HUES6 (cell line): Measurements from ENCODE around the gene FAM72A.
"Not testable (repeated sequence)": the region's sequence is repeated elsewhere in the genome, so short reads cannot be mapped to it uniquely, and the experiment has no call there.

Experiments
- H3K27ac ChIP-seq: 2 replicates; pipeline ENCODE4 v1.7.0; 2013; ENCODE audit warnings: low read depth, mild to moderate bottlenecking, low read length, inconsistent platforms
- H3K27me3 ChIP-seq: 2 replicates; pipeline ENCODE4 v1.6.1; 2013; ENCODE audit warnings: low read length; ENCODE audit not compliant: control insufficient read depth, insufficient read depth
- H3K36me3 ChIP-seq: 2 replicates; pipeline ENCODE4 v1.6.1; 2013; ENCODE audit warnings: low read length; ENCODE audit not compliant: control insufficient read depth, insufficient read depth
- H3K4me1 ChIP-seq: 2 replicates; pipeline ENCODE4 v1.6.1; 2013; ENCODE audit warnings: low read length; ENCODE audit not compliant: control insufficient read depth, insufficient read depth
- H3K4me3 ChIP-seq: 2 replicates; pipeline ENCODE4 v1.5.1; 2013; ENCODE audit warnings: low read depth, low read length
- H3K9ac ChIP-seq: one replicate; pipeline ENCODE4 v1.6.1; 2013; ENCODE audit warnings: mild to moderate bottlenecking, low read length
- H3K9me3 ChIP-seq: 2 replicates; pipeline ENCODE4 v1.6.1; 2013; ENCODE audit warnings: low read depth, low read length; ENCODE audit not compliant: control insufficient read depth, insufficient read depth

The FAM72A gene

DNA sequence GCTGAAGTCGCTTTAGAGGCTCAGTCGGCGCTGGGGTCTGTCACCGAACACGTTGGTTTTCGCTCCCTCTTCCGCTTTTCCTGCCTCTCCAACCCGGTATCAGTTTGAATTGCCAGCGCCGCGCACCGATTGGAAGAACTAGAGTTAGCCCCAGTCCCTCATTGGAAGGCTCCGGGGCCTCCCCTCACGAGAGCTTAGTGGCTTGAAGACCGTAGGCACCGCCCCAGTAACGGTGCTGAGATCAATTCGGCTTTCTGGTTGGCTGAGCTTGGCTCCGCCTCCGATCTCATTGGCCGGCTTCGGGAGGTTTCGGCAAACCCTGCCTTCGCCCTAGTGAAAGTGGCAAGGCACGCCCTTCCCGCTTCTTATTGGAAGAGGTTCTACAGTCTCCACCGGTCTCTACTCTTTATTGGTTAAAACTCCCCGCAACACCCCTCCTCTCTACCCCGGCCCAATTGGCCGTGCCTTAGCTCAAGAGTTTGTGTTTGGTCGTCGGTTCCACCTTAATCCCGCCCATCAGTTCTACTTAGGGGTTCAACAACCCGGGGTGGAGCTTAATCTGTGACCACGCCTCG lies at the start of gene FAM72A:
FAM72A (minus strand) TSS at position 51 of the 575 bp plus-strand sequence. CDS start 814 bp downstream, outside the sequence.
- Histone ChIP-seq H3K9ac (peak within 1 kb of the TSS; percentile 44), H3K4me3 (peak within 1 kb of the TSS; percentile 61)
- H3K27ac ChIP-seq, H3K4me1 ChIP-seq, H3K9me3 ChIP-seq, H3K27me3 ChIP-seq, H3K36me3 ChIP-seq: not testable (repeated sequence)

DNA sequence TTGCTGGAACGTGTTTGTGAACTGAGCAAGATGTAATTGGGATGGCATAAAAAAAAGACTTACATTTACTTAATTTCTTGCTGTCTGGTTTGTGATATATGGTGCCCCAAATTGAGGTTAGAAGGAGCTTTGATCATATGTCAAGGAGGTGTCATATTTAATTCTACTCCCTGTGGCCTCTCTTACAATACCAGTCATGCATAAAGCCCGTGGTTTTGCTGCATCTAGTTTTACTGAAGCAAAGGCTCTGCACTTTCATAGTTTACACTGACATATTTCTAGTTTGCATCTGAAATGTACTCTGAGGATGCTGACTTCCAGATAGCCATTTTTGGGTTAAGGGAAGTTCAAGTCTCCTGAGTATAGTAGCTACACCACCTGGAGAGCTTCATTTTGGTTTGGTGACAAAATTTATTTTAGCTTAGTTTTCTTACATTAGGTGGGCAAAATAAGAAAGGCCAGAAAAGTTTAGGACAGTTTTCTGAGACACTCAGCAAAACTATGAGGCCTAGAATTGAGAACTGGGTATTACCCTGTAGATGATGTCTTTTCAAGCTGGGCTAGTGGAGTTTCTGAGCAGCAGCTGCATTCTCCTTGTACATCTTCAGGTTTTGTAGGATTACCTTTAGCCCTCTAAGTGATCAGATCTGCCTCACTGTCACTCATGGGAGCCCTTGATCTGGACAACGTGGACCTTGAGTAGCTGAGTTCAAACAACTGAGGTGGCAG lies 48.5 kb upstream of the FAM72A start:
- not testable (repeated sequence) for H3K9me3 ChIP-seq, H3K4me1 ChIP-seq, H3K4me3 ChIP-seq, H3K27ac ChIP-seq, H3K27me3 ChIP-seq, H3K36me3 ChIP-seq, H3K9ac ChIP-seq

DNA sequence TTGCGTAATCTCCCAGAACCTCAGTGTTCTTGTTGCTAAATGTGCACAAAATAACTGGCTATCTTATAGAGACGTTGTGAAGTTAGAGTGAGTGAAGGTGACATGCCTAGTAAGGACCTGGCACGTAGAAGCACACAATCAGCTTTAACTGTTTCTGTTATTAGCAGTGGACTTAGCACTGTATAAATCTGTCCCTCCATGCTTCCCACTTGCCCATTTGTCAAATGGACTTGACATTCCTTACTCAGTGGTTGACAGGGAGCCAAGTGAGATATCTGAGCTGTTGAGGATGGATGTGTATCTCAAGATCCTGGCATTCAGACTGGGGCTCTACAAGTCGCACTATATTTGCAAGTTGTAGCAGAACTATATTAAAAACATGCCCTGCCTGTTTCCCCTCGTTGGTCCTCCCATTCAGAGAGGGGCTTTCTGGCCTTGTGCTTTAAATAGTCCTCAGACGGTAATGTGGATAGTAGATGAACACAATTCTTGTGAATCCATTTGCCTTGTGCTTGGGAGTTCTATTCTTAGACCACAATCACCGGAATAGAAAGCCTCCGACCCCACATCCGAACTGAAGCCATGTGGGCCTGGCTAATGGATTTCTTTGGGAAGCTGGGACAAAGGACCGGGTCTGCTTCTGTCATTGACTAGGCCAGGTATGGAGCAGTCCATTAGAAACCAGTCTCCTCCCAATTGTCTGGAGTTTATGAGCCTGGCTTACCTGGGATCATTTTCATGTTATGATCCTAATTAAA lies 43.7 kb upstream of the FAM72A start:
- H3K27ac ChIP-seq = not testable (repeated sequence)

DNA sequence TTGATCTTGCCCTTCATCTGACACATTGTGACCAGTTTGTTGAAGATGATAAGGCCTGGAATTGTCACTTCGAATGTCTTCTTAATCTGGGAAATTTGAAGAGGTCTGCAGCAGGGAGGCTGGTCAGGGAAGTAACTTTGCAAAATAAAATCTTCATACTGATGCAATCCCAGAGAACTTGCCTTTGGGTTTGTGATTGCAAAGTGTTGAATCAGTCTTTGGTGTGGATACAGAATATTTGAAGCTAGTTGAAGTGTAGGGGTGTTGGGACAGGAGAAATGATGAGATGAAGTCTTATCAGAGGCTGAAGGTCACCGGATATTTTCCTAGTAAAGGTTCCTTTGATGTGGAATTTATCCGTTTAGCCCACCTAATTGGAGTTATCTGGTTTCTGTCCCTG lies 42.8 kb upstream of the FAM72A start:
- not testable (repeated sequence) for H3K27me3 ChIP-seq, H3K27ac ChIP-seq, H3K4me1 ChIP-seq, H3K4me3 ChIP-seq, H3K36me3 ChIP-seq, H3K9ac ChIP-seq, H3K9me3 ChIP-seq

More for the DNA sequence above, 43.7 kb upstream of the FAM72A start:
- not testable (repeated sequence) for H3K9me3 ChIP-seq, H3K4me3 ChIP-seq, H3K4me1 ChIP-seq, H3K9ac ChIP-seq, H3K27me3 ChIP-seq, H3K36me3 ChIP-seq

DNA sequence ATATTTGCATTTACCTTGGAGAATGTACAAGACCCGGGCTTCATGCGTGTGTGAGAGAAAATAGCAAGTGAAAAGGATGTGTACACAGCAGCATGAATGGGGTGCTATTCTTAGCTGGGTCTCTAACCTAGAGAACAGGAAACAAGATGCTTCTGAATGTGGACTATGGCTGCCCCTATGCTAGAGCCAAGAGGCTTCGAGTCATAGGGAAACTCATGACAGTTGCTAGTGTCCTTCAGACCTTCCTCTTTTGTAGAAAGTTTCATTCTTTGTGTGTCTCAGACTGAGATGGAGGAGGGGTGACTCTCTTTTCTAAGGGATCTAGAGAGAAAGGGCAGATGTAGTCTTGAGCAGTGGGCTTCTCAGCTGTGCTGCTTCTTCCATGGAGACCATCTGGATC lies 40.7 kb upstream of the FAM72A start:
- H3K36me3 ChIP-seq, H3K27me3 ChIP-seq, H3K4me3 ChIP-seq, H3K9me3 ChIP-seq, H3K27ac ChIP-seq, H3K4me1 ChIP-seq, H3K9ac ChIP-seq: not testable (repeated sequence)

DNA sequence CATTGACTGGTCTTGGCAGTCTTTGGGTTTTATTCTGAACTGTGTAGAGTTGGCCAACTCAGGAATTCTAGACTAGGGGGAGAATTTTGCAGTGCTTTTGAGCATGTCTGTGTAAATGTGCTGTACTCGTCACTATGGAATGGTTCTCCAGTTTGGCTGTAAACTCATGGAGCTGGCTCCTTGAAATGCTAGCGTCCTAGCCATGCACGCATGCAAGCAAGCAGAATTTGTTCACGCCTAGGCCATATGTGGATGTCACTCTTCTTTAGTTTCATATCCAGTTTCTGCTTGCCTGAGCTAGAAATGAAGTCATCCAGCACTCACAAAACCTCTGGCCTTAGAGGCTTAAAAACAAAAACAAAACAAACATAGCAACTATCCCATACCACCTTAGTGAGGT lies 37.6 kb upstream of the FAM72A start:
- H3K4me3 ChIP-seq, H3K9me3 ChIP-seq, H3K4me1 ChIP-seq, H3K36me3 ChIP-seq, H3K9ac ChIP-seq, H3K27me3 ChIP-seq, H3K27ac ChIP-seq: not testable (repeated sequence)

DNA sequence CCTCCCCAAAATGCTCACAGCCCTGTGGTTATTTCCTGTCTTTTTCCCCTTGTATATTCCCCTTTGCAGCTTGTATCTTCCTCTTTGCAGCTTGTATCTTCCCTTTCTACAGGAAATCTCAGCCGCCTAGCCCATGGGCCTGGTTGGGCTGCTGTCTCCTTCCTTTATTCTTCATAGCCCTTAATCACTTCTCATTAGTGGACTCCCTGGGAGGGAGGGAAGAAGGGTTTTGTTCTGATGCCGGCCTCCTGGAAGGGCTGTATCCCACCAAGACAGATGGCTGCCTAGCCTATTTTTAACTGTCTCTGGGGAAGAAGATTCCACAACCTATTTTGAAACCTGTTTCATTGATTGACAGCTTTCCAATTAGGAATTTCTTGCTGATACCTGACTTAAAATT lies 32.6 kb upstream of the FAM72A start:
- H3K9ac ChIP-seq, H3K36me3 ChIP-seq, H3K9me3 ChIP-seq, H3K4me3 ChIP-seq, H3K27ac ChIP-seq, H3K27me3 ChIP-seq, H3K4me1 ChIP-seq: not testable (repeated sequence)

DNA sequence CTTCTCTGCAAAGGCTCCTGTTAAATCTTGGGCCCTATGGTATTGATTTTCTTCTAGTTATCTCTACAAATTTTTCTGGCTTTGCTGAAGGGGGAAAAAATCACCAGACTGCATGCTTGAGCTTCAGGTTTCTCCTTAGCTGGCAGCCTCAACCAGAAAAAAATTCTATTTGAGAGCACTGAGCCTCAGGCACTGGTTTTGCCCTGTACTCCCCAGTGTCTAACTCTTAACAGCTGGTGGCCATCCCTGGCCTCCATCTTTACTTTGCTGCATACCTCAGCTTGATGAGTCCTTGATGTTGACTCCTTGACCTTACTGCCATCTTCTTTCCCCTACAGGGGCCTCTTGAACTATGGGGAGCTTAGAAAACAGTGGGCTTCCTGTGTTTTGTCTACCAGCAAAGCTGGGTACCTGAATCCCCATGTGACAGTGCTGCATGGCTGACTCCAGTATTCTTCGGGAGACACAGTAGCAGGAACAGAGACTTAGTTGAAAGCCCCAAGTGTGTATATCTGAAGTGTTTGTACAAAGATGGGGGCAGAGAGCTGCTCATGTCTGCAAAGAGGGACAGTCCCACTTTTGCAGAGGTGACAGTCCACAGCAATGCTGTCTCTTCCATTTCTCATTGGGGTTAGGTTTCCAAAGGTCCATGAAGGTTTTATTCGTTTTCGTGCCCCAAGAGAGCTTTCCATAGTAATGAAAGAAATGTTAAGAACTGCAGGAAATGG lies 31.7 kb upstream of the FAM72A start:
- H3K9me3 ChIP-seq, H3K27me3 ChIP-seq, H3K4me3 ChIP-seq, H3K36me3 ChIP-seq, H3K9ac ChIP-seq, H3K4me1 ChIP-seq, H3K27ac ChIP-seq: not testable (repeated sequence)

DNA sequence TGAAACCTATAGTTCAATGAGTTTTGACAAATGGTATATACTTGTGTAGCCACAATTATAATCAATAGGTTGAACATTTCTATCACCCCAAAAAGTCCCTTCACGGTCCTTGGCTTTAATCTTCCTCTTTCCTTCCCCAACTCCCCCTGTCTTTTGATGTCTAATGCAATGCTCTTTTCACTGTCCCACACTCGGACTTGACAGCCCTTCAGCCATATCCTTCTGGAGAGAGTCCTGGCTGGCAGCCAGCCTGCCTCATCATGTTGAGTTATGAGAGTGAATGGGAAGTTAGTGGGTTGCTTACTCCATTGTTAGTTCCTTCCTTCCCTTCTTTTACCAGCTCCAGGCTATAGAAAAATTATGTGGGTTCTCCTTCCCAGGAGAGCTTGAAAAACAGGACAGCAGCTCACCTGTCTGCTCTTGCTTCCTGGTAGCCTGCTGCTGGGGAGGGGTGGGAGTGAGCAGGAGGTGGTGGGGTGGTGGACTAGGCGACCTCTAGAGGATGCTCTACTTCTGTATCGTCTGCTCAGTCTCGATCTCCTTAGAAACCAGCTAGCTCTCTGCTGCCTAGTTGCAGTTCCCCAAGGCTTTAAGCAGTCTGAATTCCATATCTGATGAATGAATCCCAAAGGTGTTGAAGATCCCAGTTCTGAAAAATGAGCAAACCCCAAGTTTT lies 30.5 kb upstream of the FAM72A start:
- not testable (repeated sequence) for H3K4me1 ChIP-seq, H3K9ac ChIP-seq

DNA sequence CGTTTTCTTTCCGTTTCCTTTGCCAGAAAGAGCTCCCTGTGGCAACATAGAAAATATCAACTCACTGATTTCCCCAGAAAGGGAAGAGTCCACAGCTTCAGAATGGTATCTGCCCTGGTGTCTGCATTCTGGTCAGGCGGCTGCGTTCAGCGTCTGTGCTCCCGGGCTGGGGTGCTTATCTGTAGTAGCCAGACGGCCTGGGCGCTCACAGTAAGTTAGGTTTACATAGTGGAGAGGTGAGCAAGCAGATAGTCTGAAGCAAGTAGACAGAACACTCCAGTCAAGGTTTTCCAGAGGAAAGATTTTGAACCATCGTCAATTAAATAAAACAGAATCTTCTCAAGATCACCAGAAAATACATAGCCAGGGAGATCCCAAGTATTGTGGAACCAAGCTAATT lies 29.4 kb upstream of the FAM72A start:
- not testable (repeated sequence) for H3K4me3 ChIP-seq, H3K9me3 ChIP-seq

More for the DNA sequence above, 30.5 kb upstream of the FAM72A start:
- not testable (repeated sequence) for H3K27me3 ChIP-seq, H3K4me3 ChIP-seq, H3K36me3 ChIP-seq, H3K9me3 ChIP-seq, H3K27ac ChIP-seq

More for the DNA sequence above, 29.4 kb upstream of the FAM72A start:
- not testable (repeated sequence) for H3K9ac ChIP-seq, H3K4me1 ChIP-seq, H3K27me3 ChIP-seq, H3K36me3 ChIP-seq, H3K27ac ChIP-seq
